A549 (cell line): Measurements from ENCODE around the gene RAD9A. TPM values are rescaled to one million over a fixed set of nuclear protein-coding genes. Genes with fewer than 3 reads are reported as not detected.
A peak's percentile ranks its signal among the peaks of the same experiment; 100 is the strongest.

Experiments
- ATAC-seq, 2 experiments: fragments of 200-7000 bp in 1 of 2; fragments of >200 bp in 1 of 2; cut with Nextera tagmentation in 1 of 2; cut with Tn5 transposase in 1 of 2; 3 replicates each; pipeline versions ENCODE4 v1.8.0 to v1.9.1; 2018 to 2020; ENCODE audit warnings: mild to moderate bottlenecking in 1 of 2, moderate library complexity in 1 of 2
- CTCF ChIA-PET: fragments of 300-600 bp; sonication (Branson Sonifier 250); formaldehyde crosslinking; extraction: SDS; loops from one replicate; lab custom pipeline; 2021; ENCODE audit warnings: antibody characterized with exemption, inconsistent platforms; lab: Yijun Ruan, JAX
- POLR2A ChIA-PET: fragments of 350-600 bp; formaldehyde crosslinking; extraction: SDS; loops from one replicate; lab custom pipeline; 2021; ENCODE audit warnings: antibody characterized with exemption, inconsistent platforms; lab: Yijun Ruan, JAX
- DNase-seq, 2 experiments: peaks; one replicate each; pipeline versions ENCODE4 v3.0.0 to v3.0.0-alpha.2; 2011 to 2016; ENCODE audit warnings: low read depth in 1 of 2, low spot score in 1 of 2
- FAIRE-seq: peaks from 2 replicates; lab custom pipeline; 2011; peaks lifted over from hg19 to GRCh38; lab: Jason Lieb, UNC
- H3K27ac ChIP-seq, 2 experiments: fragments of >200 bp; sonication (Bioruptor Twin); formaldehyde crosslinking; 3 replicates each; pipeline ENCODE4 v1.5.1; 2016 to 2017
- H3K4me1 ChIP-seq: fragments of >200 bp; sonication (Bioruptor Twin); formaldehyde crosslinking; 3 replicates; pipeline ENCODE4 v1.6.1; 2016
- H3K4me2 ChIP-seq: fragments of >200 bp; sonication (Bioruptor Twin); formaldehyde crosslinking; 3 replicates; pipeline ENCODE4 v1.6.1; 2016
- H3K4me3 ChIP-seq: fragments of >200 bp; sonication (Bioruptor Twin); formaldehyde crosslinking; 3 replicates; pipeline ENCODE4 v1.5.1; 2016
- H3K9me3 ChIP-seq: fragments of >200 bp; sonication (Bioruptor Twin); formaldehyde crosslinking; 3 replicates; pipeline ENCODE4 v1.6.1; 2016
- CBX2 ChIP-seq: fragments of 200-600 bp; sonication (generic); IDR thresholded peaks from 2 replicates; pipeline ENCODE4 v1.6.1; 2016; ENCODE audit warnings: low read depth, mild to moderate bottlenecking, borderline replicate concordance
- FOXS1 ChIP-seq: fragments of 250-450 bp; sonication (Bioruptor Pico); IDR thresholded peaks from 2 replicates; pipeline ENCODE4 v1.5.0; 2020; ENCODE audit warnings: mild to moderate bottlenecking, moderate library complexity
- HOXB13 ChIP-seq: fragments of 250-450 bp; sonication (Bioruptor Pico); IDR thresholded peaks from 2 replicates; pipeline ENCODE4 v1.5.0; 2020; ENCODE audit warnings: low read depth, mild to moderate bottlenecking, moderate library complexity
- JUN ChIP-seq, 2 experiments: fragments of >200 bp; sonication (Bioruptor Twin); formaldehyde crosslinking; IDR thresholded peaks; 2 replicates in 1 of 2; 3 replicates in 1 of 2; pipeline ENCODE4 v1.6.1; 2016 to 2017
- KDM1A ChIP-seq: fragments of 200-600 bp; sonication (generic); IDR thresholded peaks from 2 replicates; pipeline ENCODE4 v1.6.1; 2016; ENCODE audit warnings: low read depth, mild to moderate bottlenecking
- NR3C1 ChIP-seq: fragments of >200 bp; sonication (Bioruptor Twin); formaldehyde crosslinking; IDR thresholded peaks from 3 replicates; pipeline ENCODE4 v1.6.1; 2017
- RARB ChIP-seq: fragments of 250-450 bp; sonication (Bioruptor Pico); IDR thresholded peaks from 2 replicates; pipeline ENCODE4 v1.8.0; 2021; ENCODE audit warnings: mild to moderate bottlenecking, moderate library complexity
- RFX5 ChIP-seq: fragments of 450-650 bp; IDR thresholded peaks from 2 replicates; pipeline ENCODE4 v1.7.1; 2014; ENCODE audit warnings: antibody characterized with exemption, mild to moderate bottlenecking, moderate library complexity
- SREBF2 ChIP-seq: fragments of 450-650 bp; IDR thresholded peaks from 2 replicates; pipeline ENCODE4 v1.6.1; 2014; ENCODE audit warnings: mild to moderate bottlenecking, moderate library complexity
- TP53 ChIP-seq: fragments of 250-450 bp; sonication (Bioruptor Pico); IDR thresholded peaks from 2 replicates; pipeline ENCODE4 v1.5.0; 2021; ENCODE audit warnings: mild to moderate bottlenecking, moderate library complexity
- ZSCAN20 ChIP-seq: fragments of 250-450 bp; sonication (Bioruptor Pico); IDR thresholded peaks from 2 replicates; pipeline ENCODE4 v1.8.0; 2022; ENCODE audit warnings: mild to moderate bottlenecking, moderate library complexity
- WGBS: methylation state at CpG from one replicate; pipeline ENCODE4 v1.1.6; 2017; ENCODE audit errors: missing lambda C conversion rate; 5-methylcytosine and 5-hydroxymethylcytosine counted together
- polyA plus RNA-seq, 4 experiments: library from polyadenylated mRNA; depleted of rRNA in 3 of 4; stranded (reverse); fragments of >200 nt; fragmentation: RNase III in 1 of 4; extraction: RNeasy Plus Mini Kit Qiagen cat#74134 plus additional on column Dnase treatment in 1 of 4; gene quantifications; 2 replicates in 3 of 4; 3 replicates in 1 of 4; pipeline ENCODE4 v1.2.3, GENCODE V29; 2011 to 2017
- TF ChIP-seq, protein P1 (sequence below): IDR thresholded peaks from 2 replicates; pipeline ENCODE4 v1.6.1; 2012
- TF ChIP-seq, protein P2 (sequence below): fragments of 150-350 bp; IDR thresholded peaks from 2 replicates; pipeline ENCODE4 v1.6.1; 2014; ENCODE audit warnings: low read depth, mild to moderate bottlenecking, low read length
- TF ChIP-seq, protein P3 (sequence below): fragments of >200 bp; sonication (Bioruptor Twin); formaldehyde crosslinking; IDR thresholded peaks from 2 replicates; pipeline ENCODE4 v1.6.1; 2016
- TF ChIP-seq, protein P4 (sequence below): fragments of 450-650 bp; IDR thresholded peaks from 2 replicates; pipeline ENCODE4 v1.6.1; 2014; ENCODE audit warnings: antibody characterized with exemption
- TF ChIP-seq, protein P5 (sequence below): IDR thresholded peaks from 2 replicates; pipeline ENCODE4 v1.6.1; 2012; ENCODE audit warnings: low read depth, borderline replicate concordance

RAD9A gene
- polyA plus RNA-seq, 2 of the 4 experiments (the other 2 are of a cell fraction) = 19.0 to 43.7 TPM

DNA sequence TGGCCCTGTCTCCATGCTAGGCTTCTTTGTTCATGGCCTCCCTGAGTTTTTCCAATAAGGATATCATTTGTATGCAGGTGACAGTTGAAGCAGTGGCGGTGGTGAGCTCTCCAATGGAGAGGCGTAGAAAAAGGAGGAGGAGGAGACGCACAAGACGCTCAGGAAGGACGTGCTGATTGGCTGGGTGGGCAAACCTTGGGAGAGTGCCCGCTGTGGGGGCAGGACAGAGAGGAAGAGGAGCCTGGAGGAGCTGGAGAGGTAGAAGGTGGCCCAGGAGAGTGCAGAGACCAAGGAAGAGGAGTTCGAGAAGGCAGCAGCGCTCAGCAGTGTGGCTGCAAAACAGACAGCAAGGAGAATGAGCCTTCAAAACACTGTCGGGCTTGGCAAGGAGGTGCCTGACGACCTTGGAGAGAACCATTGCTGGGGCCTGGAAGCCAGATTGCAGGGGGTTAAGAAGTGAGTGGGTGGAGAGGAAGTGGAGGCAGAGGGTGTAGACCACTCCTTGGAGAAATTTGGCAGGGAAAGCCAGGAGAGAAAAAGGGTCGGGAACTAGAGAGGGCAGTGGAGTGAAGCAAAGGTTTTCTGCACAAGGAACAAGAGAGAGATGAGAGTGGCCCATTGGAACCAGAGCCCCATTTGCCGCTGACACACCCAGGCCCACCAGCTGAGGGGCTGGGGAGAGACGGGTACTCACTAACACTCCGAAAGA, 25.9 kb upstream of the RAD9A start:
- peak overlapping the region; percentile 95 to 100; a peak in 5 of 6 replicates for H3K27ac ChIP-seq
- peak overlapping the region; percentile 95; the same call in 2 of the 3 replicates for H3K4me2 ChIP-seq
- peaks cover 80% of the 10 kb centered on the region for H3K4me1 ChIP-seq
- DNase-seq (no peak), FAIRE-seq (no peak), ATAC-seq (no peak)
- H3K4me3 ChIP-seq = no peak overlapping the region
- TF ChIP-seq JUN (IDR thresholded peaks at IDR 0.05) = no peak
- TF ChIP-seq, protein P1, sequence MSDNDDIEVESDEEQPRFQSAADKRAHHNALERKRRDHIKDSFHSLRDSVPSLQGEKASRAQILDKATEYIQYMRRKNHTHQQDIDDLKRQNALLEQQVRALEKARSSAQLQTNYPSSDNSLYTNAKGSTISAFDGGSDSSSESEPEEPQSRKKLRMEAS = no peak
- TF ChIP-seq RFX5 = no peak
- TF ChIP-seq, protein P2, sequence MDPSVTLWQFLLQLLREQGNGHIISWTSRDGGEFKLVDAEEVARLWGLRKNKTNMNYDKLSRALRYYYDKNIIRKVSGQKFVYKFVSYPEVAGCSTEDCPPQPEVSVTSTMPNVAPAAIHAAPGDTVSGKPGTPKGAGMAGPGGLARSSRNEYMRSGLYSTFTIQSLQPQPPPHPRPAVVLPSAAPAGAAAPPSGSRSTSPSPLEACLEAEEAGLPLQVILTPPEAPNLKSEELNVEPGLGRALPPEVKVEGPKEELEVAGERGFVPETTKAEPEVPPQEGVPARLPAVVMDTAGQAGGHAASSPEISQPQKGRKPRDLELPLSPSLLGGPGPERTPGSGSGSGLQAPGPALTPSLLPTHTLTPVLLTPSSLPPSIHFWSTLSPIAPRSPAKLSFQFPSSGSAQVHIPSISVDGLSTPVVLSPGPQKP = no peak
- WGBS = 89% methylated on average over 14 of the region's 14 CpGs
- no peaks in the 10 kb centered on the region for H3K9me3 ChIP-seq
- CTCF ChIA-PET = interaction anchor here (1.4 to 46.2 kb wide), 3 partner anchors 8 to 19 kb away, joined by 8 to 1913 read pairs (median 1913); partner anchors contain the start of genes CLCF1, POLD4, PPP1CA and RAD9A
- POLR2A ChIA-PET = interaction anchor here (2.0 kb wide), 1 partner anchor 8 kb away, joined by 11 read pairs; the partner anchor contains the start of gene CLCF1

DNA sequence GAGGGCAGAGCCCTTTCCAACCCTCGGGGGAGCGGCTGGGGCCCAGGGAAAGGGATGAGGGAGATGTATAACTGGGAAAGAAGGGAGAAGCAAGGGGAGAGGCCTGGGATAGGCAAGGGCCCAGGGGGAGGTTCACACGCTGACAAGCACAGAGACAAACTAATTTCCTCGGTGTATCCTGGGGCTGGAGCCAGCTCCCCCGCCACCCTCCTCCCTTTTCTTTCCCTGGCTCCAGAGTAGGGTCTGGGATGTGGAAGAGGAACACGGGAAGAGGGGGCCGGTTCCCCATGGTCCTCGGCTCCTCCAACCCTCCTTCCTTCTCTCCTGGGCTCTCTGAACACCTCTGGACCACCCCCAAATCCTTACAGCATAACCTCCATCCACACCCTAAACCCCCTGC, 25.2 kb upstream of the RAD9A start:
- ATAC-seq = peak in 1 of 2 experiments; percentile 2; a peak in 2 of 6 replicates
- H3K4me3 ChIP-seq = no peak overlapping the region
- no peaks in the 10 kb centered on the region for H3K9me3 ChIP-seq
- ChIA-PET POLR2A (no interaction called here), CTCF (interaction anchor here (20.0 to 46.2 kb wide), 2 partner anchors 8 to 16 kb away, joined by 1913 read pairs; partner anchors contain the start of genes CLCF1, POLD4, PPP1CA and RAD9A)
- peaks cover 86% of the 10 kb centered on the region for H3K4me1 ChIP-seq
- H3K4me2 ChIP-seq = peak overlapping the region; percentile 95
- peak overlapping the region; percentile 95 to 100 for H3K27ac ChIP-seq
- no peak for DNase-seq
- FAIRE-seq = no peak
- WGBS = 69% methylated on average over 8 of the region's 8 CpGs
- TF ChIP-seq, protein P3, sequence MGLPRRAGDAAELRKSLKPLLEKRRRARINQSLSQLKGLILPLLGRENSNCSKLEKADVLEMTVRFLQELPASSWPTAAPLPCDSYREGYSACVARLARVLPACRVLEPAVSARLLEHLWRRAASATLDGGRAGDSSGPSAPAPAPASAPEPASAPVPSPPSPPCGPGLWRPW = no peak
- TF ChIP-seq RARB (CRISPR knock-in tag) (no peak), CBX2 (no peak), SREBF2 (no peak), KDM1A (no peak), ZSCAN20 (CRISPR knock-in tag) (no peak), NR3C1 (no peak), HOXB13 (CRISPR knock-in tag) (no peak), FOXS1 (no peak), TP53 (no peak)
- TF ChIP-seq, protein P4, sequence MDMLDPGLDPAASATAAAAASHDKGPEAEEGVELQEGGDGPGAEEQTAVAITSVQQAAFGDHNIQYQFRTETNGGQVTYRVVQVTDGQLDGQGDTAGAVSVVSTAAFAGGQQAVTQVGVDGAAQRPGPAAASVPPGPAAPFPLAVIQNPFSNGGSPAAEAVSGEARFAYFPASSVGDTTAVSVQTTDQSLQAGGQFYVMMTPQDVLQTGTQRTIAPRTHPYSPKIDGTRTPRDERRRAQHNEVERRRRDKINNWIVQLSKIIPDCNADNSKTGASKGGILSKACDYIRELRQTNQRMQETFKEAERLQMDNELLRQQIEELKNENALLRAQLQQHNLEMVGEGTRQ = no peak
- TF ChIP-seq, protein P5, sequence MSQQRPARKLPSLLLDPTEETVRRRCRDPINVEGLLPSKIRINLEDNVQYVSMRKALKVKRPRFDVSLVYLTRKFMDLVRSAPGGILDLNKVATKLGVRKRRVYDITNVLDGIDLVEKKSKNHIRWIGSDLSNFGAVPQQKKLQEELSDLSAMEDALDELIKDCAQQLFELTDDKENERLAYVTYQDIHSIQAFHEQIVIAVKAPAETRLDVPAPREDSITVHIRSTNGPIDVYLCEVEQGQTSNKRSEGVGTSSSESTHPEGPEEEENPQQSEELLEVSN = no peak
- TF ChIP-seq, protein P1 = no peak
- TF ChIP-seq, protein P2 = no peak
- TF ChIP-seq, all 56 proteins: peak for 0
